Thyroid gland (tissue), 4 donors: Measurements from ENCODE around the gene TTC33. TPM values are rescaled to one million over a fixed set of nuclear protein-coding genes. Genes with fewer than 3 reads are reported as not detected.

ENCODE experiments used
- DNase-seq, 2 donors: peaks; one replicate each; pipeline ENCODE4 v3.0.0-alpha.2; 2019
- H3K27ac ChIP-seq, 3 donors: fragments of 200-600 bp; sonication (generic); 1 replicate in 2 of 3; 2 replicates in 1 of 3; pipeline ENCODE4 v1.5.1; 2016 to 2019; ENCODE audit warnings: mild to moderate bottlenecking in 1 of 3, moderate library complexity in 1 of 3
- H3K27me3 ChIP-seq: fragments of 200-600 bp; sonication (generic); one replicate; pipeline ENCODE4 v1.5.1; 2019
- H3K36me3 ChIP-seq, 2 donors: fragments of 200-600 bp; sonication (generic); one replicate each; pipeline ENCODE4 v1.5.1; 2016 to 2019
- H3K4me1 ChIP-seq, 2 donors: fragments of 200-600 bp; sonication (generic); one replicate each; pipeline ENCODE4 v1.5.1; 2017 to 2019
- H3K4me3 ChIP-seq, 3 donors: fragments of 200-600 bp; sonication (generic); replicated peaks in 1 of 3; 1 replicate in 2 of 3; 2 replicates in 1 of 3; pipeline ENCODE4 v1.5.1; 2016; ENCODE audit warnings: mild to moderate bottlenecking in 1 of 3
- H3K9me3 ChIP-seq: fragments of 200-600 bp; sonication (generic); one replicate; pipeline ENCODE4 v1.5.1; 2017
- POLR2A ChIP-seq, 2 donors: fragments of 450-650 bp; IDR thresholded peaks; one replicate each; pipeline ENCODE4 v1.6.1; 2017; ENCODE audit warnings: antibody characterized with exemption in 2 of 2, mild to moderate bottlenecking in 2 of 2, moderate library complexity in 1 of 2
- WGBS, 2 donors: methylation state at CpG; one replicate each; pipeline ENCODE4 v1.1.5; 2017; 5-methylcytosine and 5-hydroxymethylcytosine counted together
- intact Hi-C: fragments of 100-400 bp; cut with DNase I; formaldehyde crosslinking; loops from one replicate; pipeline ENCODE4 v1.15.1; 2023
- total RNA-seq, 4 donors: library from RNA; depleted of rRNA; stranded (reverse); fragments of >200 nt; gene quantifications; one replicate each; pipeline ENCODE4 v1.2.3, GENCODE V29; 2016
- TF ChIP-seq, protein P1 (sequence below), 6 experiments: fragments of 200-600 bp in 3 of 6; fragments of 450-650 bp in 3 of 6; sonication (generic) in 3 of 6; IDR thresholded peaks; one replicate each; pipeline ENCODE4 v1.5.1; 2016 to 2019; ENCODE audit warnings: antibody characterized with exemption in 6 of 6, mild to moderate bottlenecking in 2 of 6, inconsistent platforms in 1 of 6, moderate library complexity in 1 of 6

Gene TTC33
- total RNA-seq, 4 donors from 2014 or later, result 18.7 to 35.2 (median 24.9) TPM

DNA sequence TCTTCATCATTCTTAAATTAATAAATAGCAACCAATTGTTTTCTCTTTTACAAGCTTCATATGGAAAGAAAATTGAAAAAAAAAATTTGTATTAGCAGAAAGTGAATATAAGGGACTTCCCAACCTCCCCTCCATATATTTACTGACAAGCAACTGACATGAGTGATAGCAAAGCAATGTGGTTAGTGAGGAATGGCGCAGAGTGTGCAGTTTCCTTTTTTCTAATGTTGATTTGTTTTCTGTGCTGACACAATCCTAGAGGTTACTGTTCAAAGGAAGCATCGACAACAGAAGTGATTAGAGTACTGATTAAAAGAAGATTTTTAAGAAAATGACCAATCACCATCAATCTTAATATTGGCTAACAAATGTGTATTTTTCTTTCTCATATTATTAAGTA is 77.7 kb downstream of the TTC33 start:
- no peak for DNase-seq
- Histone ChIP-seq H3K36me3 (no peaks in the 10 kb centered on the region), H3K4me1 (peaks cover 0 to 14% of the 10 kb centered on the region in 2 donors), H3K27me3 (no peaks in the 10 kb centered on the region), H3K9me3 (no peaks in the 10 kb centered on the region), H3K4me3 (no peak overlapping the region), H3K27ac (peak overlapping the region in 1 of 3 donors; percentile 97)
- TF ChIP-seq, protein P1, sequence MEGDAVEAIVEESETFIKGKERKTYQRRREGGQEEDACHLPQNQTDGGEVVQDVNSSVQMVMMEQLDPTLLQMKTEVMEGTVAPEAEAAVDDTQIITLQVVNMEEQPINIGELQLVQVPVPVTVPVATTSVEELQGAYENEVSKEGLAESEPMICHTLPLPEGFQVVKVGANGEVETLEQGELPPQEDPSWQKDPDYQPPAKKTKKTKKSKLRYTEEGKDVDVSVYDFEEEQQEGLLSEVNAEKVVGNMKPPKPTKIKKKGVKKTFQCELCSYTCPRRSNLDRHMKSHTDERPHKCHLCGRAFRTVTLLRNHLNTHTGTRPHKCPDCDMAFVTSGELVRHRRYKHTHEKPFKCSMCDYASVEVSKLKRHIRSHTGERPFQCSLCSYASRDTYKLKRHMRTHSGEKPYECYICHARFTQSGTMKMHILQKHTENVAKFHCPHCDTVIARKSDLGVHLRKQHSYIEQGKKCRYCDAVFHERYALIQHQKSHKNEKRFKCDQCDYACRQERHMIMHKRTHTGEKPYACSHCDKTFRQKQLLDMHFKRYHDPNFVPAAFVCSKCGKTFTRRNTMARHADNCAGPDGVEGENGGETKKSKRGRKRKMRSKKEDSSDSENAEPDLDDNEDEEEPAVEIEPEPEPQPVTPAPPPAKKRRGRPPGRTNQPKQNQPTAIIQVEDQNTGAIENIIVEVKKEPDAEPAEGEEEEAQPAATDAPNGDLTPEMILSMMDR (IDR thresholded peaks at IDR 0.05), result no peak
- no peak for TF ChIP-seq POLR2A (IDR thresholded peaks at IDR 0.05)
- WGBS, 2 donors, result 83 to 85% methylated on average over 2 of the region's 2 CpGs
- intact Hi-C loops, result no loop called here

DNA sequence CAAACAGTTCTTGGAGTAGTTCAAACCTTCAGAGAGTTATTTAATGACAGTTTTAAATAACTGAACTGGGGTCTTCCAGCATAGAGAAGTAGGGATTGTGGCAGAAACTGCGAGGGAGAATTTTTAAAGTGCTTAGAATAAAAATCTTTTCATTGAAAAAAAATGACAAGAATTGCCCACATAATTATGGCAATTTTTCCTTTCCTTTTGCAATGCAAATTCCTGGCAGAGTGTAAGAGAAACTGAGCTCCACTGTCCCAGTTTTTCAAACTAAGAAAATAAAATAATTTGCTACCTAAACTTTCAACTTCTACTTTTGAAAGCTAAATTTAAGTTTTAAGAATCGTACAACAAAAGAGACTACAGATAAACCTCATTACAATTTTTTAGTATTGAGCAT is 78.3 kb downstream of the TTC33 start:
- Histone ChIP-seq H3K27me3 (no peaks in the 10 kb centered on the region), H3K36me3 (no peaks in the 10 kb centered on the region), H3K9me3 (no peaks in the 10 kb centered on the region), H3K27ac (peak overlapping the region in 1 of 3 donors; percentile 97), H3K4me1 (peaks cover 0 to 14% of the 10 kb centered on the region in 2 donors), H3K4me3 (no peak overlapping the region)
- DNase-seq, result no peak
- TF ChIP-seq POLR2A (IDR thresholded peaks at IDR 0.05), result no peak
- TF ChIP-seq, protein P1 (IDR thresholded peaks at IDR 0.05), result no peak
- WGBS, 2 donors, result 79 to 87% methylated on average over 2 of the region's 2 CpGs
- intact Hi-C loops, result no loop called here

DNA sequence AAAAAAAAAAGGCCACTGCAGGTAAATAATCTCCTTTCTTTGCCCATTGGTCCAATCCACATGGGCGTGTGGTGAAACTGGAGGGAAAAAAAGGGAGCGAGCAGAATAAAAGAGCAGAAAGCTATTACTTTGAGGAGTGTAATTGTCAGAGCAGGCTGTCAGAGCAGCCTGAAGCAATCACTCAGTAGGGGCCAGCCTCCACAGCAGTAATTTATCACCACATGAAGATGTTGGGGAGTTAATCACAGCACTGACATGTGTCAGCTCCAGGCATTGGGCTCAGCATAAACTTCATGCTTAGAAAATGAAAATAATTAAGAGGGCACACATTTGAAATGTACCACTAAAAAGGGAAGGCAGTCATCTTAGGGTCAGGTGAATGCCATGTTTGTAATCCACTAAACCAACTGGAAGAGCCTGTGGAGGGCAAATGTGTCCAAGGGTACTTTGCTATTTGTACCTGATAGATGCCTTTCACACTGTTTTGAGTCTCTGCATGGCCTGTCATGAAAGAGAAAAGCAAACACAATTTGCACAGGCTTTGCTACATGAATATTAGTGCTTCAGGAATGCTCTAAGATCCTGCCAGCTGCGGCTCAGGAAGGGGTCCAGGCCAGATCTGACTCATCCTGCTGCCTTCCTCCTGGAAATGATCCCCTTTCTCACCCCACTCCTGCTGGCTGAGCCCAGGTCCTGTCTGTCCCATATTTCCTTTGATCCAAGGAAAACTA is 79.0 kb downstream of the TTC33 start:
- no peak for DNase-seq
- H3K9me3 ChIP-seq, result no peaks in the 10 kb centered on the region
- WGBS, 2 donors, result 81 to 88% methylated on average over 3 of the region's 3 CpGs
- no peaks in the 10 kb centered on the region for H3K27me3 ChIP-seq
- intact Hi-C loops, result no loop called here
- H3K4me3 ChIP-seq, result no peak overlapping the region
- peaks cover 0 to 14% of the 10 kb centered on the region in 2 donors for H3K4me1 ChIP-seq
- H3K27ac ChIP-seq, result peak overlapping the region in 1 of 3 donors; percentile 97
- H3K36me3 ChIP-seq, result no peaks in the 10 kb centered on the region
- TF ChIP-seq, protein P1 (IDR thresholded peaks at IDR 0.05), result no peak
- TF ChIP-seq POLR2A (IDR thresholded peaks at IDR 0.05), result no peak

DNA sequence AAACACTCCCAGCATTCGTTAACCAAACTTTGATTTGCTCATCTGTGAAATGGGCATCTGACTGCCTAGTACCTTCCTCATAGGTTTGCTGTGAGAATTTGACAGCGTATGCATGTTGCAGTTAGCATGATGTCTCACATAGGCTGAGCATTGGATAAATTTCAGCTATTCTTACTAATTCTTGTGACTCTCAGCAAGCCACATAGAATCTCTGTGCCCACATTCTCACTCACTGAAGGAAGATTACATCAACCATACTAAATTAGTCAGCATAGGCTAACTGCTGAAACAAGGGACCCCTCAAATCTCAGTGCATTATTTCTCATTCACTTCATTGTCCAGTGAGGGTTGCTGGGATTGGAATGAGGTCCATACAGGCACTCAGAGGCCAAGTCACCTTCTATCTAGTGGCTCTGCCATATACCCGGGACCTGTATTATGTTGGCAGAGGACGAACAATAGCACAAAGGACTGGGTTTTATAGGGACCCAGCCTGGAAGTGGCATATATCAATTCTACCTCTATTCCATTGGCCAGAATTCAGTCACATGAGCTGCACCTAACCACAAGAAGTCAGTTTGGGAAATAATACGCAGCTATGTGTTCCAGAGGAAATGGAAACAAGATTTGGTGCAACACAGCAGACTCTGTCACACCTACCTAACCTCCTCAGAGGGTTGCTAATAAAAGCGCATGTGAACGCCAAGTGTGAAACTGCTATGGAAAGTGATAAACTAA is 80.2 kb downstream of the TTC33 start:
- Histone ChIP-seq H3K27me3 (no peaks in the 10 kb centered on the region), H3K4me3 (no peak overlapping the region), H3K9me3 (no peaks in the 10 kb centered on the region), H3K36me3 (no peaks in the 10 kb centered on the region), H3K4me1 (peaks cover 0 to 5% of the 10 kb centered on the region in 2 donors), H3K27ac (no peak overlapping the region)
- WGBS, 2 donors, result 91 to 94% methylated on average over 7 of the region's 7 CpGs
- DNase-seq, result no peak
- intact Hi-C loops, result no loop called here
- TF ChIP-seq, protein P1 (IDR thresholded peaks at IDR 0.05), result no peak
- no peak for TF ChIP-seq POLR2A (IDR thresholded peaks at IDR 0.05)
